ENCODE results near the gene PLD5. TPM values are rescaled to one million over a fixed set of nuclear protein-coding genes. Genes with fewer than 3 reads are reported as not detected.

The PLD5 gene
- total and polyA plus RNA-seq, 4 donors = under 0.01 to 0.17 (median 0.05) TPM; not detected in 1

GRCh38 chr1:242522996-242523718, 1.3 kb downstream of the PLD5 start:
- 5% methylated on average over 26 of the region's 26 CpGs for WGBS
- no peak for DNase-seq (ENCODE audit: low spot score)
- Histone ChIP-seq H3K27ac (ENCODE audit: low read depth in 1 of 2, low read length in 2 of 2) (no peak overlapping the region), H3K9ac (ENCODE audit: low read depth in 1 of 2, low read length in 2 of 2) (no peak overlapping the region), H3K36me3 (ENCODE audit: control insufficient read depth in 4 of 4, insufficient read depth in 3 of 4, low read depth in 1 of 4, low read length in 3 of 4) (no peaks in the 10 kb centered on the region), H3K27me3 (ENCODE audit: control insufficient read depth in 4 of 4, insufficient read depth in 4 of 4, low read length in 3 of 4) (peaks cover 0 to 14% (median 12%) of the 10 kb centered on the region in 4 donors), H3K4me1 (ENCODE audit: control insufficient read depth in 4 of 4, insufficient read depth in 4 of 4, low read length in 3 of 4) (peaks cover 2 to 17% (median 8%) of the 10 kb centered on the region in 4 donors), H3K9me3 (ENCODE audit: control insufficient read depth in 4 of 4, low read length in 3 of 4) (peaks cover 0 to 3% (median 0%) of the 10 kb centered on the region in 4 donors), H3K4me3 (ENCODE audit: low read depth in 1 of 3, low read length in 3 of 3) (no peak overlapping the region)
- TF ChIP-seq CTCF (IDR thresholded peaks at IDR 0.05; ENCODE audit: low read depth, low read length, missing input control) = no peak
- TF ChIP-seq NR2F2 (IDR thresholded peaks at IDR 0.05) = no peak
- no peak for TF ChIP-seq ZBTB33 (IDR thresholded peaks at IDR 0.05)
- no peak for TF ChIP-seq FOXA2 (IDR thresholded peaks at IDR 0.05)
- TF ChIP-seq JUND (IDR thresholded peaks at IDR 0.05) = no peak
- no peak for TF ChIP-seq MAX (IDR thresholded peaks at IDR 0.05)
- TF ChIP-seq REST (IDR thresholded peaks at IDR 0.05) = no peak
- TF ChIP-seq ATF3 (IDR thresholded peaks at IDR 0.05) = no peak
- TF ChIP-seq YY1 (IDR thresholded peaks at IDR 0.05) = no peak
- TF ChIP-seq GABPA (IDR thresholded peaks at IDR 0.05 in 1 of 2, conservative IDR thresholded peaks at IDR 0.05 in 1 of 2) = no peak
- TF ChIP-seq FOXA1 (IDR thresholded peaks at IDR 0.05) = no peak
- TF ChIP-seq RAD21 (IDR thresholded peaks at IDR 0.05) = no peak
- TF ChIP-seq HNF4A (conservative IDR thresholded peaks at IDR 0.05) = no peak
- no peak for TF ChIP-seq TAF1 (conservative IDR thresholded peaks at IDR 0.05)
- no peak for TF ChIP-seq RXRA (IDR thresholded peaks at IDR 0.05)

Measured in liver (tissue), 9 donors.